A549 (cell line): Measurements from ENCODE around the gene DHX35. TPM values are rescaled to one million over a fixed set of nuclear protein-coding genes. Genes with fewer than 3 reads are reported as not detected.

Experiments used
- ATAC-seq, 2 experiments: fragments of 200-7000 bp in 1 of 2; fragments of >200 bp in 1 of 2; cut with Nextera tagmentation in 1 of 2; cut with Tn5 transposase in 1 of 2; 3 replicates each; pipeline versions ENCODE4 v1.8.0 to v1.9.1; 2018 to 2020; ENCODE audit warnings: mild to moderate bottlenecking in 1 of 2, moderate library complexity in 1 of 2
- CTCF ChIA-PET: fragments of 300-600 bp; sonication (Branson Sonifier 250); formaldehyde crosslinking; extraction: SDS; loops from one replicate; lab custom pipeline; 2021; ENCODE audit warnings: antibody characterized with exemption, inconsistent platforms; lab: Yijun Ruan, JAX
- POLR2A ChIA-PET: fragments of 350-600 bp; formaldehyde crosslinking; extraction: SDS; loops from one replicate; lab custom pipeline; 2021; ENCODE audit warnings: antibody characterized with exemption, inconsistent platforms; lab: Yijun Ruan, JAX
- DNase-seq, 2 experiments: peaks; one replicate each; pipeline versions ENCODE4 v3.0.0 to v3.0.0-alpha.2; 2011 to 2016; ENCODE audit warnings: low read depth in 1 of 2, low spot score in 1 of 2
- FAIRE-seq: peaks from 2 replicates; lab custom pipeline; 2011; peaks lifted over from hg19 to GRCh38; lab: Jason Lieb, UNC
- H3K27ac ChIP-seq, 2 experiments: fragments of >200 bp; sonication (Bioruptor Twin); formaldehyde crosslinking; 3 replicates each; pipeline ENCODE4 v1.5.1; 2016 to 2017
- H3K4me1 ChIP-seq: fragments of >200 bp; sonication (Bioruptor Twin); formaldehyde crosslinking; 3 replicates; pipeline ENCODE4 v1.6.1; 2016
- H3K4me2 ChIP-seq: fragments of >200 bp; sonication (Bioruptor Twin); formaldehyde crosslinking; 3 replicates; pipeline ENCODE4 v1.6.1; 2016
- H3K4me3 ChIP-seq: fragments of >200 bp; sonication (Bioruptor Twin); formaldehyde crosslinking; 3 replicates; pipeline ENCODE4 v1.5.1; 2016
- H3K9me3 ChIP-seq: fragments of >200 bp; sonication (Bioruptor Twin); formaldehyde crosslinking; 3 replicates; pipeline ENCODE4 v1.6.1; 2016
- CEBPB ChIP-seq, 2 experiments: fragments of >200 bp in 1 of 2; sonication (Bioruptor Twin) in 1 of 2; formaldehyde crosslinking in 1 of 2; IDR thresholded peaks; 2 replicates each; pipeline ENCODE4 v1.6.1; 2012 to 2016
- CHD2 ChIP-seq: fragments of 150-350 bp; IDR thresholded peaks from 2 replicates; pipeline ENCODE4 v1.6.1; 2014; ENCODE audit warnings: low read length; ENCODE audit not compliant: partially characterized antibody
- FOSL2 ChIP-seq, 2 experiments: fragments of 450-650 bp in 1 of 2; fragments of >200 bp in 1 of 2; sonication (Bioruptor Twin) in 1 of 2; formaldehyde crosslinking; IDR thresholded peaks; 2 replicates each; pipeline versions ENCODE4 v1.5.0 to v1.6.1; 2016 to 2020; ENCODE audit warnings: mild to moderate bottlenecking in 1 of 2, moderate library complexity in 1 of 2
- GATA3 ChIP-seq: IDR thresholded peaks from 2 replicates; pipeline ENCODE4 v1.6.1; 2012; ENCODE audit warnings: borderline replicate concordance
- JUN ChIP-seq, 2 experiments: fragments of >200 bp; sonication (Bioruptor Twin); formaldehyde crosslinking; IDR thresholded peaks; 2 replicates in 1 of 2; 3 replicates in 1 of 2; pipeline ENCODE4 v1.6.1; 2016 to 2017
- JUNB ChIP-seq: fragments of >200 bp; sonication (Bioruptor Twin); formaldehyde crosslinking; IDR thresholded peaks from 2 replicates; pipeline ENCODE4 v1.6.1; 2016
- KDM5A ChIP-seq: fragments of 200-600 bp; sonication (generic); IDR thresholded peaks from 2 replicates; pipeline ENCODE4 v1.6.1; 2016; ENCODE audit warnings: antibody characterized with exemption, mild to moderate bottlenecking
- MAFK ChIP-seq: fragments of 450-650 bp; IDR thresholded peaks from 2 replicates; pipeline ENCODE4 v1.6.1; 2014; ENCODE audit not compliant: partially characterized antibody
- MAZ ChIP-seq: fragments of 150-350 bp; IDR thresholded peaks from 2 replicates; pipeline ENCODE4 v1.6.1; 2014; ENCODE audit warnings: antibody characterized with exemption, low read depth, low read length, borderline replicate concordance
- MYC ChIP-seq: IDR thresholded peaks from 2 replicates; pipeline ENCODE4 v1.6.1; 2012; ENCODE audit warnings: mild to moderate bottlenecking, inconsistent platforms, low read length, improper control_type of control experiment, borderline replicate concordance
- NPAS2 ChIP-seq: fragments of 250-450 bp; sonication (Bioruptor Pico); IDR thresholded peaks from 2 replicates; pipeline ENCODE4 v1.8.0; 2022; ENCODE audit warnings: mild to moderate bottlenecking, moderate library complexity, borderline replicate concordance
- POLR2AphosphoS2 ChIP-seq: conservative IDR thresholded peaks from 2 replicates; pipeline ENCODE4 v1.6.1; 2012; ENCODE audit warnings: low read length, improper control_type of control experiment, inconsistent platforms
- RCOR1 ChIP-seq: fragments of 150-350 bp; IDR thresholded peaks from 2 replicates; pipeline ENCODE4 v1.6.1; 2014; ENCODE audit warnings: antibody characterized with exemption, low read length, low read depth
- RFX5 ChIP-seq: fragments of 450-650 bp; IDR thresholded peaks from 2 replicates; pipeline ENCODE4 v1.7.1; 2014; ENCODE audit warnings: antibody characterized with exemption, mild to moderate bottlenecking, moderate library complexity
- SMC3 ChIP-seq: fragments of >200 bp; sonication (Bioruptor Twin); formaldehyde crosslinking; IDR thresholded peaks from 3 replicates; pipeline ENCODE4 v1.6.1; 2018; ENCODE audit warnings: inconsistent platforms
- SREBF2 ChIP-seq: fragments of 450-650 bp; IDR thresholded peaks from 2 replicates; pipeline ENCODE4 v1.6.1; 2014; ENCODE audit warnings: mild to moderate bottlenecking, moderate library complexity
- TFCP2L1 ChIP-seq: fragments of 250-450 bp; sonication (Bioruptor Pico); IDR thresholded peaks from 2 replicates; pipeline ENCODE4 v1.5.0; 2021; ENCODE audit warnings: mild to moderate bottlenecking
- TP53 ChIP-seq: fragments of 250-450 bp; sonication (Bioruptor Pico); IDR thresholded peaks from 2 replicates; pipeline ENCODE4 v1.5.0; 2021; ENCODE audit warnings: mild to moderate bottlenecking, moderate library complexity
- ZC3H11A ChIP-seq: fragments of 450-650 bp; IDR thresholded peaks from 2 replicates; pipeline ENCODE4 v1.6.1; 2014; ENCODE audit warnings: antibody characterized with exemption, mild to moderate bottlenecking
- ZSCAN20 ChIP-seq: fragments of 250-450 bp; sonication (Bioruptor Pico); IDR thresholded peaks from 2 replicates; pipeline ENCODE4 v1.8.0; 2022; ENCODE audit warnings: mild to moderate bottlenecking, moderate library complexity
- WGBS: methylation state at CpG from one replicate; pipeline ENCODE4 v1.1.6; 2017; ENCODE audit errors: missing lambda C conversion rate; 5-methylcytosine and 5-hydroxymethylcytosine counted together
- polyA plus RNA-seq, 4 experiments: library from polyadenylated mRNA; depleted of rRNA in 3 of 4; stranded (reverse); fragments of >200 nt; fragmentation: RNase III in 1 of 4; extraction: RNeasy Plus Mini Kit Qiagen cat#74134 plus additional on column Dnase treatment in 1 of 4; gene quantifications; 2 replicates in 3 of 4; 3 replicates in 1 of 4; pipeline ENCODE4 v1.2.3, GENCODE V29; 2011 to 2017
- TF ChIP-seq, protein P1 (sequence below): fragments of 450-650 bp; IDR thresholded peaks from 2 replicates; pipeline ENCODE4 v1.6.1; 2014; ENCODE audit warnings: antibody characterized with exemption
- TF ChIP-seq, protein P2 (sequence below): fragments of >200 bp; sonication (Bioruptor Twin); formaldehyde crosslinking; IDR thresholded peaks from 3 replicates; pipeline ENCODE4 v1.5.1; 2016
- TF ChIP-seq, protein P3 (sequence below): IDR thresholded peaks from 2 replicates; pipeline ENCODE4 v1.6.1; 2012
- TF ChIP-seq, protein P4 (sequence below): fragments of 250-450 bp; sonication (Bioruptor Pico); IDR thresholded peaks from 2 replicates; pipeline ENCODE4 v1.5.0; 2020; ENCODE audit warnings: low read depth, mild to moderate bottlenecking, moderate library complexity
- TF ChIP-seq, protein P5 (sequence below): IDR thresholded peaks from 2 replicates; pipeline ENCODE4 v1.6.1; 2012
- TF ChIP-seq, protein P6 (sequence below): IDR thresholded peaks from 2 replicates; pipeline ENCODE4 v1.6.1; 2012; ENCODE audit warnings: low read depth, borderline replicate concordance

DHX35 gene
- polyA plus RNA-seq, 2 of the 4 experiments (the other 2 are of a cell fraction), result 7.7 to 13.8 TPM

DNA sequence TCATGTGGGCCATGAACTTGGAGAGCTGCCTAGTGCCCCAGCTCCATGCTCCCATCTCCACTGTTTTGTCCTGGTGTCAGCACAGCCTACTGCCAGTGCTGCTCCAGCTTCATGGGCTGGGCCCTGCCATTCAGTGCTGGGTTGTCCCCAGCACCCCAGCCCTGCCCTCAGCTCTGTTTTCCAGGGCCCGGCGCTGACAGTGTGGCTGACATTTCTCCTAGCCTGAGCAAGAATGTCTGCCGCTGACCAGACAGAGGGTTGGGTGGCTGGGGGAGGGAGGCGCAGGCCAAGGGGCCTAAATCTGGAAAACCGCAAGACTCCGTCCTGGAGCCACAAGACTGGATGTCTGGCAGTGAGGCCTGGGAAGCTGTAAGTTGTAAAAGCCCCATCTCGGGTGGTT lies 78.9 kb downstream of the DHX35 start:
- DNase-seq (no peak), ATAC-seq (peak in 1 of 2 experiments; percentile 19; a peak in 1 of 6 replicates), FAIRE-seq (no peak)
- no peaks in the 10 kb centered on the region for H3K4me1 ChIP-seq
- H3K27ac ChIP-seq, result no peak overlapping the region
- no peak overlapping the region for H3K4me2 ChIP-seq
- ChIA-PET POLR2A (no interaction called here), CTCF (interaction anchor here (0.6 to 10.1 kb wide), 5 partner anchors 8 to 236 kb away, joined by 3 to 112 read pairs (median 5); partner anchors contain the start of genes FAM83D and PPP1R16B)
- H3K4me3 ChIP-seq, result no peak overlapping the region
- TF ChIP-seq, protein P1, sequence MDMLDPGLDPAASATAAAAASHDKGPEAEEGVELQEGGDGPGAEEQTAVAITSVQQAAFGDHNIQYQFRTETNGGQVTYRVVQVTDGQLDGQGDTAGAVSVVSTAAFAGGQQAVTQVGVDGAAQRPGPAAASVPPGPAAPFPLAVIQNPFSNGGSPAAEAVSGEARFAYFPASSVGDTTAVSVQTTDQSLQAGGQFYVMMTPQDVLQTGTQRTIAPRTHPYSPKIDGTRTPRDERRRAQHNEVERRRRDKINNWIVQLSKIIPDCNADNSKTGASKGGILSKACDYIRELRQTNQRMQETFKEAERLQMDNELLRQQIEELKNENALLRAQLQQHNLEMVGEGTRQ, result no peak
- TF ChIP-seq NPAS2, result no peak
- TF ChIP-seq TP53 (CRISPR knock-in tag), result no peak
- no peak for TF ChIP-seq FOSL2 (IDR thresholded peaks at IDR 0.05)
- no peak for TF ChIP-seq FOSL2 (CRISPR knock-in tag; IDR thresholded peaks at IDR 0.05)
- TF ChIP-seq, protein P2, sequence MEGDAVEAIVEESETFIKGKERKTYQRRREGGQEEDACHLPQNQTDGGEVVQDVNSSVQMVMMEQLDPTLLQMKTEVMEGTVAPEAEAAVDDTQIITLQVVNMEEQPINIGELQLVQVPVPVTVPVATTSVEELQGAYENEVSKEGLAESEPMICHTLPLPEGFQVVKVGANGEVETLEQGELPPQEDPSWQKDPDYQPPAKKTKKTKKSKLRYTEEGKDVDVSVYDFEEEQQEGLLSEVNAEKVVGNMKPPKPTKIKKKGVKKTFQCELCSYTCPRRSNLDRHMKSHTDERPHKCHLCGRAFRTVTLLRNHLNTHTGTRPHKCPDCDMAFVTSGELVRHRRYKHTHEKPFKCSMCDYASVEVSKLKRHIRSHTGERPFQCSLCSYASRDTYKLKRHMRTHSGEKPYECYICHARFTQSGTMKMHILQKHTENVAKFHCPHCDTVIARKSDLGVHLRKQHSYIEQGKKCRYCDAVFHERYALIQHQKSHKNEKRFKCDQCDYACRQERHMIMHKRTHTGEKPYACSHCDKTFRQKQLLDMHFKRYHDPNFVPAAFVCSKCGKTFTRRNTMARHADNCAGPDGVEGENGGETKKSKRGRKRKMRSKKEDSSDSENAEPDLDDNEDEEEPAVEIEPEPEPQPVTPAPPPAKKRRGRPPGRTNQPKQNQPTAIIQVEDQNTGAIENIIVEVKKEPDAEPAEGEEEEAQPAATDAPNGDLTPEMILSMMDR, result no peak
- TF ChIP-seq SREBF2, result no peak
- no peak for TF ChIP-seq GATA3
- no peak for TF ChIP-seq RCOR1
- TF ChIP-seq, protein P3, sequence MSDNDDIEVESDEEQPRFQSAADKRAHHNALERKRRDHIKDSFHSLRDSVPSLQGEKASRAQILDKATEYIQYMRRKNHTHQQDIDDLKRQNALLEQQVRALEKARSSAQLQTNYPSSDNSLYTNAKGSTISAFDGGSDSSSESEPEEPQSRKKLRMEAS, result no peak
- TF ChIP-seq, protein P4, sequence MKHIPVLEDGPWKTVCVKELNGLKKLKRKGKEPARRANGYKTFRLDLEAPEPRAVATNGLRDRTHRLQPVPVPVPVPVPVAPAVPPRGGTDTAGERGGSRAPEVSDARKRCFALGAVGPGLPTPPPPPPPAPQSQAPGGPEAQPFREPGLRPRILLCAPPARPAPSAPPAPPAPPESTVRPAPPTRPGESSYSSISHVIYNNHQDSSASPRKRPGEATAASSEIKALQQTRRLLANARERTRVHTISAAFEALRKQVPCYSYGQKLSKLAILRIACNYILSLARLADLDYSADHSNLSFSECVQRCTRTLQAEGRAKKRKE (CRISPR knock-in tag), result no peak
- no peak for TF ChIP-seq JUNB
- no peak for TF ChIP-seq JUN (IDR thresholded peaks at IDR 0.05)
- TF ChIP-seq MYC, result no peak
- TF ChIP-seq, protein P5, sequence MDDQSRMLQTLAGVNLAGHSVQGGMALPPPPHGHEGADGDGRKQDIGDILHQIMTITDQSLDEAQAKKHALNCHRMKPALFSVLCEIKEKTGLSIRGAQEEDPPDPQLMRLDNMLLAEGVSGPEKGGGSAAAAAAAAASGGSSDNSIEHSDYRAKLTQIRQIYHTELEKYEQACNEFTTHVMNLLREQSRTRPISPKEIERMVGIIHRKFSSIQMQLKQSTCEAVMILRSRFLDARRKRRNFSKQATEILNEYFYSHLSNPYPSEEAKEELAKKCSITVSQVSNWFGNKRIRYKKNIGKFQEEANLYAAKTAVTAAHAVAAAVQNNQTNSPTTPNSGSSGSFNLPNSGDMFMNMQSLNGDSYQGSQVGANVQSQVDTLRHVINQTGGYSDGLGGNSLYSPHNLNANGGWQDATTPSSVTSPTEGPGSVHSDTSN, result no peak
- TF ChIP-seq KDM5A, result no peak
- H3K9me3 ChIP-seq, result no peaks in the 10 kb centered on the region
- WGBS, result 98% methylated on average over 3 of the region's 7 CpGs

DNA sequence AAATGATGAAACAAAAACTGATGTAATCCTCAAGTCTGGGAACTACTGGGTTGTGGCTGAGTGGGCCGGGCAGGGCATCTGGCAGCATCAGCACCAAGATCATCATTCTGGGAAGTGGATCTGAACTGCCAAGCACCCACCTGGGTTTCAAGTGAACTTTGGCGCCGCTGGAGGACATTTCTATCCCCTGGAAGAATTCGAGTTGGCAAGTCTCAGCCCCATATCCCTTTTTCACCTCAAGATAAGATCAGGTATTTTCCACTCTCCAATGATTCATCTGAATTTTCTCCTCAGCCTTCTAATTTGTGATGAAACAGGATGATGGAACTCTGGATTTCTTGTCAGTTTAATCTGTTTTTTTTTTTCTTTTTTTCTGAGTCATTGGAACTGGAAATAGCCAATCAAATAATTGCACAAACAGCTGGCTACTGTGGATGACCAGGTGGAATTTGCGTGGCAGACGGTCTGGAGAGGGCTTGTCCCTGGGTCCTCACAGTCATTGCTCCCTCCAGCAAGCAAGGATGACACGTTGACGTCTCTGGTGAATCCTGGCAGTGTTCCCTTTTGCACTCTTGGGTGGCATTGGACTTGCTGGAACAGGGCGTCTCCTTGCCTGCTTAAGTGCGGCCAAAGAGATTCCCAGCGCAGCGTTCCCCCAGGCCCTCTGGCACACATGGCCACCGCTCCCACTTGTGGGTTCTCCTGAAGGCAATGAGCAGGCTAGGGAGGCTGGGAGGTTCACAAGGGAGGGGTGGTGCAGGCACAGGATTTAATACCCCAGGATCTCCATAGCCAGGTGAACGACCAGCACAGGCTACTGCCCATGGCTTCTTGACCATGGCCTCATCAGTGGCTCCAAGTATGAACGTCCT lies 80.4 kb downstream of the DHX35 start:
- Histone ChIP-seq H3K4me3 (no peak overlapping the region), H3K27ac (no peak overlapping the region), H3K4me1 (no peaks in the 10 kb centered on the region), H3K9me3 (no peaks in the 10 kb centered on the region), H3K4me2 (no peak overlapping the region)
- ATAC-seq (no peak), DNase-seq (no peak), FAIRE-seq (no peak)
- 91% methylated on average over 15 of the region's 15 CpGs for WGBS
- ChIA-PET CTCF (no interaction called here), POLR2A (no interaction called here)
- TF ChIP-seq TP53 (CRISPR knock-in tag), result no peak
- TF ChIP-seq RFX5, result no peak
- TF ChIP-seq ZSCAN20 (CRISPR knock-in tag), result no peak
- no peak for TF ChIP-seq JUNB
- TF ChIP-seq, protein P6, sequence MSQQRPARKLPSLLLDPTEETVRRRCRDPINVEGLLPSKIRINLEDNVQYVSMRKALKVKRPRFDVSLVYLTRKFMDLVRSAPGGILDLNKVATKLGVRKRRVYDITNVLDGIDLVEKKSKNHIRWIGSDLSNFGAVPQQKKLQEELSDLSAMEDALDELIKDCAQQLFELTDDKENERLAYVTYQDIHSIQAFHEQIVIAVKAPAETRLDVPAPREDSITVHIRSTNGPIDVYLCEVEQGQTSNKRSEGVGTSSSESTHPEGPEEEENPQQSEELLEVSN, result no peak
- TF ChIP-seq MAZ, result no peak
- no peak for TF ChIP-seq ZC3H11A
- TF ChIP-seq POLR2AphosphoS2, result no peak
- TF ChIP-seq SMC3, result no peak
- TF ChIP-seq, protein P2, result no peak
- no peak for TF ChIP-seq CHD2
- no peak for TF ChIP-seq SREBF2
- no peak for TF ChIP-seq TFCP2L1 (CRISPR knock-in tag)
- no peak for TF ChIP-seq CEBPB (IDR thresholded peaks at IDR 0.05)
- TF ChIP-seq, protein P4 (CRISPR knock-in tag), result no peak
- TF ChIP-seq MAFK, result no peak
- TF ChIP-seq FOSL2 (IDR thresholded peaks at IDR 0.05), result no peak
- no peak for TF ChIP-seq FOSL2 (CRISPR knock-in tag; IDR thresholded peaks at IDR 0.05)
